Activated CD4-positive, alpha-beta T cell treated with anti-CD3 and anti-CD28 coated beads, Interleukin-10, Interleukin-2, amounts not matched to agents 100 ng/mL and 50 ng/mL, durations not matched to agents 16 hours and 8 hours (primary cell): ENCODE results near the gene ANXA2.

Source experiments
- DNase-seq: peaks from one replicate; pipeline ENCODE4 v3.0.0-alpha.2; 2020

ANXA2 gene

DNA sequence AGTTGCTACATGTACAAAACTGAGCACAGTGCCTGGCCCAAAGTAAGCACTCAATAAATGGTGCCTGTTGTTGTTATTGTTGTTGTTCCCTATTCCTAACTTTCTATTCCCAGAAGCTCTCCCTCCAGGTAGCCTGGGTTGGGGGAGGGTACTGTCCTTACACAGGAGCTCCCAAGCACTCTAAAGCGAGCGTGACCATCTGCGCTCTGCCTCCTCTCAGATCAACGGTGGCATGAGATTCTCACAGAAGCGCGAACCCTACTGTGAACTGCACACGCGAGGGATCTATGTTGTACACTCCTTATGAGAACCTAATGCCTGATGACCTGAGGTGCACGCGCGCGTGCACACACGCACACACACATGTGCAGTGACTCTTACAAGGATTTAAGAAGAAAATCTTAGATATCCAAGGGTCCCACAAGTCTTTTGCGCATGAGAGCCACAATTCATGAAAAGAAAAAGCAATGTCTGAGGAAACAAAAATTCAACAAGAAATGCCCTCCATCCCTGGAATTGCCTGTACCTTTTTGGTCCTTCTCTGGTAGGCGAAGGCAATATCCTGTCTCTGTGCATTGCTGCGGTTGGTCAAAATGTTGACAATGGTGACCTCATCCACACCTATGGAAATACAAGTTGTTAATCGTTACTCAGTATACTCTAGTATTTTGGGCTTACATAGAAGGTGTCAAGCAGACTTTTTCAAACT is 33.7 kb downstream of the ANXA2 start:
- no peak for DNase-seq

DNA sequence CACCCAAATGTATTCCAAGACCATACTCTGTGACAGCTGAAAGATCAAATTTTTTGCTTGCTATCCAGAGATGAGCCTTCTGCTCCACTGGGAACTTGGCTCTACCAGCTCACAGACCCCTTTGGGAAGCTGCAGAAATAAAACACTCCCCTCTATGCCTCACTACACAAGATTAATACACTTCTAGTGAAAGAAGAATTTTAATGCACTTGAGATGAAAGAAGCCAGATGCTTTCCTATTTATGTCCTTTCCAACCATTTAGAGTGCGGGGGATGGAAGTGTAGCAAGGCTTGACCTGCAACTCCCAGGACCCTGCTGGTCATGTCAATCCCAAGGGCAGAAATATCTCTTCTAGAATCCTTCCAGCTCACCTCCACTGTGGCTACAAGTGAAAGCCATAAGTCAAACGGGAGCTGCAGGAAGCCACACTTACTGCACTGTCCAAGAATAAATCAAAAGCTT is 34.7 kb downstream of the ANXA2 start:
- DNase-seq, result no peak

DNA sequence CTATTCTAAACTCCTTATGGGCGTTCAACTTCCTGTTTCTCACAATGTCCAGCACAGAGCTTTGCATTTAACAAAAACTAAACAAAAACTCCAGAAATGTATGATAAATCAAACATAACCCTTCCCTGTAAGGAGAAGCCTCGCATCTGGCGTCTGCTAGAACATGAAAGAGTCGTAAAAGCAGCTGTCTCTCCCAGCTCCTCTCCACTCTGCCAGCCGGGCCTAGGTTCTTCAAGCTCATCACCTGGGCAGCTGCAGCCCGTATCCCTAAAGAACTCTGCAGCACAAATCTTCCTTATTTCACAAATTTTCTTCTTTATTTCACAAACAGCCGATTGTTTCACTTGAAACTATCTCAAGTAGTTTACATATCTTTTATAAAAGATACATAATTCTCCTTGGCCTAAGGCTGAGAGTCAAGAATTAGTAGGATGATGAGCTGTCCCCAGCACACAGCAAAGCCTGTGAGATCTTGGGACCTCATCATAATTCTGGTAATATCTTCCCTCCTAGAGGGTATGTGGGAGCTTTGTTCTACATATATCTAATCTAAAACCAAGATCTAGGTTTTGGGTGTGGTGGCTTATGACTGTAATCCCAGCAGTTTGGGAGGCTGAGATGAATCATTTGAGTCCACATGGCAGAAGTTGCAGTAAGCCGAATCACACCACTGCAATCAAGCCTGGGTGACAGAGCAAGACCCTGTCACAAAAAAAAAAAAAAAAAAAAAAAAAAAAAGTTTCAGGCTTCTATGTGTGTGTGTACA is 35.3 kb downstream of the ANXA2 start:
- DNase-seq, result peak; percentile 93

DNA sequence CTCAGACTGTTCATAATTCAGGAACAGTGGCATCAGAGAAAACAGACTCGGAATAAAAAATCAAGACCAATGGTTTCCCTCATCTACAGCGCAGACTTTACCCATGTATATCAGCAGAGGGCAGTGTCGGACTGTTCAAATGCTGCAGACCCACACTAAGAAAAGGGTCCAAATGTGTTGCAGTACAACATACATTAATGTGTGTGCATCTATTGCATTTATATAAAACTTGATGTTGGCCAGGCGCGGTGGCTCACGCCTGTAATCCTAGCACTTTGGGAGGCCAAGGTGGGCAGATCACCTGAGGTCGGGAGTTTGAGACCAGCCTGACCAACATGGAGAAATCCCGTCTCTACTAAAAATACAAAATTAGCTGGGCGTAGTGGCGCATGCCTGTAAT is 38.0 kb downstream of the ANXA2 start:
- peak; percentile 60 for DNase-seq

DNA sequence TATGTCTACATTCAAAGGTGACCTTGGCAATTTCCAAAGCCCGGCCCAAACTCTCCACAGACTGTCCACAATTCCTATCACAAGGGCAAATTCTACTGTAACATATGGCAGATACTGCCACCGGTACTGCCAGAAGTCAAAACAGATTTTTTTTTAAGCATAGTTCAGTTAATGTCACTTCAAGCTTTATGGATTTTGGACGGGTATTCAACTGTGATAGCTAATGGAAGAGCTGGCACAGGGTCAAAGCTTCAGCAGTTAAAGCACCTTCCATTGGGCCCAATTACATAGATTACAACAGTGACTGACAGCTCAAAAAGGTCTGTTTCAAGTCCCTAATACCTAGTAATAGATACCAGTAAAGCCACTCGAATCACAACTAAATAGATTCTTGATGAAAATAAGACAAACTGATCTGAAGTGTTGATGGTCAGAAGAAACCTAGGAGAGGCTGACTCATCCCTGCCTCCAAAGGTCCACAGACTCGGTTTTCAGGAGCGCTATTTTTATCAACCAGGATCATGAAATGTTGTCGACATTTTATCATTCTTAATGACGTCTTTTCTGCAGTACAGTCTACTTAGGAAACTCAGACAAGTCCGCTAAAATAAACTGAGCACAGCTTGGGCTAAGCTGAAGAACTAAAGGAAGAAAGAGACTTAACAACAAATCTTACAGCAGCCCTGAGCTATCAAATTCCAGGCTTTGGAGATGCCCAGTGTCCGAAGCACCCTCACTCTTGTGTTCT is 38.7 kb downstream of the ANXA2 start:
- no peak for DNase-seq

DNA sequence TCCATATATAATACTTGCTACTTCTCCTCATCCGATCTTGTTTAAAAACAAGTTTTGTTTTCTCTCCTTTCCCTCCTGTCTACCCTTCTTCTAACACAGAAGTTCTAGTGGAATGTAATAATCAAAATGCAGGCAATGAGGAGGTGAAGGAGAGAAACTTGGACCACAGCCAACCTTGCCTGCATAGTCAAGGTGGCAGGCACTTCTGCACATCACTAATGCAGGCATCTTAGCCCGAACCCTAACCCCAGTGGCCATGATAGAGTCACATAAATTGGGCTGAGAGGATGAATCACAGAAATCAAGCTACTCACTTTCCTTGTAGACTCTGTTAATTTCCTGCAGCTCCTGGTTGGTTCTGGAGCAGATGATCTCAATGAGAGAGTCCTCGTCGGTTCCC is 41.0 kb downstream of the ANXA2 start:
- no peak for DNase-seq

DNA sequence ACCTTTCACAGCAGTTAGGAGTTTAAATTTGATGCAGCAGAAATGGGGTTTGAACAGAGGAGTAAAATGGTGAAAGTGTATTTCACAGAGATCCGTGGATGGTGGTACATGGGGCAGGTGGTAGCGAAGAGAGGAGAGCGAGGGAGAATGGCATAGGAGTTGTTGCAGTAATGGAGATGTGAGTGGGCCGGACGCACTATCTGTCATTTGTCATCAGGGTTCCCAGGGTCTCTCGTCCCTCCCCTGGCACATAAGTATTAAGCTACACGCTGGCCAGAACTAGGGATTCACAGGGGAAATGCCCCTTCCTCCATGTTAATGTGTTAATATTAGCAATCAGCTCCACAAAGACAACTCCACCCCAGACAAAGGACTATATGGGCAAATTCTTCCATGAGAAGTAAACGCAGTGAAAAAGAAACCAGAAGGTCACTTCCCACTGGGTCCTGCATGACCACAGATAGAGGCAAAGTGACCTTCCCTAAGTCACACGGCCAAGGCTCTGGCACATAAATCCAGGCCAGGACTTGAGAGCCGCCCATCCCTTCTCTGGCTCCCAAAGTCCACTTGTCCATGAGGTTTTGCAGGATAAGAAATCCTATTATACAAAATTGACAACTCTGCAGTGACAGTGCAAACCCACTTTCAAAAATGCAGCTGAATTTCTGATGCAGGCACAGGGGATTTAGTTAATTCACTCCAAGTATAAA is 42.5 kb downstream of the ANXA2 start:
- no peak for DNase-seq

DNA sequence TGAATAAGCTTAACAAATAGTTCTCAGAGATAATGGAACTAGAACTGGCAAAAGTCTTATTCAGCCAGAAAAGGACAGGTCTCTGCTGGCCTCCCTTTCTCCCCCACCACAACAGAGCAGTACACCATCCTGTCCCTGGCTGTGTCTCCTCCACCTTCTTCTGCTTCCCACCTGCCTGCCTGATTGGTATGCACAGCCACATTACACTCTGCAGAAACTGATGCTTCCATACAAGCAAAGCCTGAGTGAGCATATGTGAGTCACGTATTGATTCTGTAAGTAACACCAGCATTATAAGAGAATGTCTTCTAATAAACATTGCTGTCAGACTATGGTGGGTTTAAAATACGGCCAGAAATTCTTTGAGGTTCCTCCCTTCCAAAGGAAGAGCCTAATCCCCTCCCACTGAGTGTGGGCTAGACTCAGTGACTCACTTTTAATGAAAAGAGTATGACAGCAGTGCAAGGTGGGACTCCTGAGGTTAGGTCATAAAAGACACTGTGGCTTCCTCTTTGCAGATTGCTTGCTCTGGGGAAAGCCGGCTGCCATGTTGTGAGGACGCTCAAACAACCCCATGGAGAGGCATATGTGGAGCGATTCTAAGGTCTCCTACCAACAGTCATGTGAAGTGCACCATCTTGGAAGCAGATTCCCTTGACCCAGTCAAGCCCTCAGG is 44.4 kb downstream of the ANXA2 start:
- no peak for DNase-seq

DNA sequence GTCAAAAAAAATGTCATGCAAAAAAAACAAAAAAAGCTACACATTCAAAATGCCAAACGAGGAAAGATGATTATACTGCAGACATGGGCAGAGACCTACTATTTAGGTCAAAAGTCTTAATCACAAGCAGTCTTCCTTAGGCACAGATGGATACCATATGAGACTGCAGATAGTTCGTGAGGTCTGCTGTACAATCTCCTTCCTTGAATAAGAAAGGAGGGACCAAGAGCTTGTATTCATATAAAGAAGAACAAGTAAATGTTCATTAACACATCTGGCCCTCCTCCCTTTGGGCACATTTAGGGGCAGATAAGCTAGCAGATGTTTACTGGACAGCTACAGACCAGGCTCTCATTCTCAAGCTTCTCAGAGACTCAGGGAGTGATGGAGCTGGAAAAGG is 45.3 kb downstream of the ANXA2 start:
- no peak for DNase-seq

DNA sequence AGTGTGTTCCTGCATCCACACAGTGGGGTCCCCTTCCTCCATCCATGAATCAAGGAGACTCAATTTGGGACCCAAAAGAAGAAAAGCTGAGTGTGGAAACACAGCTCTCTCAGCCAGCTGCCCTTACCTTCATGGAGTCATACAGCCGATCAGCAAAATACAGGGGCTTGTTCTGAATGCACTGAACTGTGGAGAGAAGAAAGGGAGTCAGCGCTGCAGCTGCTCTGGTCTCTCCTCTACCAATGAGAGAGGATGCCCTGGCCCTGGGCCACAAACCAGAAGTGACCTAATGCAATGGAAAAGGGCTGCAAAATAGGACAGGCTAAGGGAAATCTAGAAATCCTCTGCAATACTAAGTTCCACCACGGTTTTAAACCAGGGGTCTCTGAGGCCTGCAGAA is 46.7 kb downstream of the ANXA2 start:
- DNase-seq, result no peak

DNA sequence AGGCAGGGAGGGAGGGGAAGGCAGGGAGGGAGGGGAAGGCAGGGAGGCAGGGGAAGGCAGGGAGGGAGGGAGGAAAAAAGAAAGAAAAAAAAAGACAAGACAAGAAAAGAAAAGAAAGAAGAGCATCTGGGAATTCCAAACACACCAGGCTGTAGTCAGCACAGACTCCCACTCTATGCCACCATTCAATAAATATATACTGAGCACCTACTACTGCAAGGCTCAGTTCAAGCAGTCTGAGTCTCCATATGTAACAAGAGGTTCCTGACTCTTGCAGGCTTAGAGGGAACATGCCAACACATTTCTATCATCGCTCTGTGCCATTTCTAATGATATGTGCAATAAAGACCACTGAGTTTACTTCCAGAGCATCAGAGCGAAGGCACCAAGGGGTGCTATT is 47.7 kb downstream of the ANXA2 start:
- DNase-seq, result no peak

DNA sequence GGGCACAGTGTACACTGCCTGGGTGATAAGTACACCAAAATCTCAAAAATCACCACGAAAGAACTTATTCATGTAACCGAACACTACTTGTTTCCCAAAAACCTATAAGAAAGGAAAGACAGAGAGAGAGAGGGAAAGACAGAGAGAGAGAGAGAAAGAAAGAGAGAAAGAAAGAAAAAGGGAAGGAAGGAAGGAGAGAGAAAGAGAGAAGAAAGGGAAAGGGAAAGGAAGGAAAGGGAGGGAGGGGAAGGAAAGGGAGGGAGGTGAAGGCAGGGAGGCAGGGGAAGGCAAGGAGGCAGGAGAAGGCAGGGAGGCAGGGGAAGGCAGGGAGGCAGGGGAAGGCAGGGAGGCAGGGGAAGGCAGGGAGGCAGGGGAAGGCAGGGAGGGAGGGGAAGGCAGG is 48.2 kb downstream of the ANXA2 start:
- DNase-seq, result no peak

DNA sequence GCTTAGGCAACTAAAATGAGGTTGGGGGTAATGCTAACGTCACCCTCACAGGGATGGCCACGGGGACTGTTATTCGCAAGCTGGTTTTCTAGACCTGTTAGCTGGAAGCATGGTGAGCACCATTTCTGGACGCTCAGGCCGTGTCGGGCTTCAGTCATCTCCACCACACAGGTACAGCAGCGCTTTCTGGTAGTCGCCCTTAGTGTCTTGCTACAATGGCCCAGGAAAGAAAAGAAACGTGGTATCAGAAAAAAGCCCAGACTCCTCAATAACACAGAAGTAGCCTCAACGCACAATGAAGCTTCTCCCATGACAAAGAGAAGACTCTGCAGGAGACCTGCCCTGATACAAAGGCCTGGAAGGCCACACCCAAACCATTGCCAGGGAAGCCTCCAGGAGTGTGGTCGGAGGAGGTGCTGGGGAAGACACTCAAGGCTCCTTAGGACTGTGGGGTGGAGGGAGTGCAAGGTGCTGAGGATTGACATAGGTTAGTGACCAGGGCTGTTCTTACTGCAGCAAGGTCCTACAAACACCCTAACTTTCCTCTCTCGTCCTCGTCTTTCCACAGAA is 50.2 kb downstream of the ANXA2 start:
- no peak for DNase-seq

DNA sequence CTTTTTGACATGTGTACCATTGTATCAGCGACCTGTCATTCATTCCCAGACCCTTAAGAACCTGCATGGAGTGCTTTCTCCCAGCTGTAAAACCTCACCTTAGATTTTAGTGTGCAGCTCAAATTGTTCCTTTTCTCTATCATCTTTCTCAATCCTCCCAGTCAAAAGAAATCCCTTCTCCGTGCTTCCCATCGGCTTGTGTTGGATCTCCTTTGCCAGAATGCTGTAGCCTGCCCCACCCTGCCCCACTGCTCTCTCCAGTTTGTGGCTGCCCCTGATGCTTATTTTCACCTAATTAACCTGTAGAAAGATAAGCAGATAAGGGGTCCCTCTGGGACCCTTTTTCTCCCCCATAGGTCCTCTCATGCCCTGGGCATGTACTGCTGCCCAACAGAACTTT is 51.1 kb downstream of the ANXA2 start:
- no peak for DNase-seq

DNA sequence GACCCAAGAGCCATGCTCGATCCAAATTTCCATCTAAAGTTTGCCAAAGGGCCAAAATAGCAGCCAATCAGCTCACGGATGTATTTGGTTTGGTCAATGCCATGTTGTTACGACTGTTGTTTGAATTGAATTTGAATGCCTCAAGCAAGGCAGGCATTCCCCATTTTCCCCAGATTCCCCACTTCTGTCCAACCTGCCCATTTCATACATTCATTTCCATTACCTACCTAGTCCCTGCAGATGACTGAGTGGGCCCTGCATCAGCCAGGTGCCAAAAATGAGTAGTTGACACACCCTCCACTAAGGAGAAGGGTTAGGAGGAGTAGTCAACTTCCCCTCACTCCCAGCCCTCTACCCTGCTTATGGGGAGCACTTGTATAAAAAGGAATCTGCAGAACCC is 51.7 kb downstream of the ANXA2 start:
- DNase-seq, result no peak

DNA sequence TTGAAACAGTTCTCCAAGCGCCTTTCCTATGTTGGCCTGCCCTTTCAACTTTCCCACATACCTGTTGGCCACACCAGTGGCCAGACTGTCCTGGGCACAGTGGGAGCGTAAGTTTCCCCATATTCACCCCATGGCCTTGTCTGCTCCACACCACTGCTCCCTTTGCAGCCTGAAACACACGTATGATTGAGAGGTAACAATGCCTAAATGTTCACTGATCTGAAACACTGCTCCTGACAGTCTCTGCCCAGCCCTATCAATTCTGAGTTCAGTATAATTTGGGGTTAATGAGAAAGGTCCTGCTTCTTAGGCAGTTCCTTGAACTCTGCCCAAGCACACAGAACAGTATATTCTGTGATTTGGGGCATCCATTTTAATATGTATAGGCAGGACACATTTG is 52.2 kb downstream of the ANXA2 start:
- no peak for DNase-seq

DNA sequence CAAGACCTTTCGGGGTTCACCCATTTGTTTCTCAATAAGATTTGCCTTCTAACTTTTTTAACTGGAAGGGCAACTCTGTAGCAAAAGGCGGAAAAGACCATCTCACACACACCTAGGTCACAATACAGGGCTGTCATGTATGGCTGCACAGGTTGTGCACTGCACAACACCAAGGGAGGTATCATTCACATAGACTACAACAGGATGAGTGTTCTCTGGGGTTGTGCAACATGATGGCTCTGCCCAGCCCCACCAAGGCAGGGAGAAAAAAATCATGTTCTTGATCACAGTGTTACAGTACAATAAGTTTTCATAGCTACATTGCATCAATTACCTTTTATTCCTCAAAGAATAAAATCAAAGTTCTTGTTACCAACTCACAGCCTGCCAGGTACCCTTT is 52.8 kb downstream of the ANXA2 start:
- no peak for DNase-seq

DNA sequence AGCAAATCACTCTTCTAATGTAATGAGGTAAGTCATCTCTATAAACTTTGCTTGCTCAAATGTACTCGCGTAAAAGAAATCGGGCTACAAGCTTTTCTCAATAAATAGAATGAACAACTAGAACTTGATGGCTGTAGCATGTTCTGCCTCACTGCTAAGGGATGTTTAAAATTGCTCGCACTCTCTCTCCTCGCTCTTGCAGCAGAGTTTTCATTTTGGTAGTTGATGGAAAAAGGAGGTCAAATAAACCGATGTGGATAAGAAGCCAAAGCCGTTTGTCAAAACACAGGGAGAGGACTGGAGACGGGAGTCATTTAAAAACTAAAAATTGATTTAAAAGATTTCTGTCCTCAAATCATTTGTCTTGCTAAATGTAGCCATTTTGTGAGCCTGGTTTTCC is 53.3 kb downstream of the ANXA2 start:
- DNase-seq, result no peak

DNA sequence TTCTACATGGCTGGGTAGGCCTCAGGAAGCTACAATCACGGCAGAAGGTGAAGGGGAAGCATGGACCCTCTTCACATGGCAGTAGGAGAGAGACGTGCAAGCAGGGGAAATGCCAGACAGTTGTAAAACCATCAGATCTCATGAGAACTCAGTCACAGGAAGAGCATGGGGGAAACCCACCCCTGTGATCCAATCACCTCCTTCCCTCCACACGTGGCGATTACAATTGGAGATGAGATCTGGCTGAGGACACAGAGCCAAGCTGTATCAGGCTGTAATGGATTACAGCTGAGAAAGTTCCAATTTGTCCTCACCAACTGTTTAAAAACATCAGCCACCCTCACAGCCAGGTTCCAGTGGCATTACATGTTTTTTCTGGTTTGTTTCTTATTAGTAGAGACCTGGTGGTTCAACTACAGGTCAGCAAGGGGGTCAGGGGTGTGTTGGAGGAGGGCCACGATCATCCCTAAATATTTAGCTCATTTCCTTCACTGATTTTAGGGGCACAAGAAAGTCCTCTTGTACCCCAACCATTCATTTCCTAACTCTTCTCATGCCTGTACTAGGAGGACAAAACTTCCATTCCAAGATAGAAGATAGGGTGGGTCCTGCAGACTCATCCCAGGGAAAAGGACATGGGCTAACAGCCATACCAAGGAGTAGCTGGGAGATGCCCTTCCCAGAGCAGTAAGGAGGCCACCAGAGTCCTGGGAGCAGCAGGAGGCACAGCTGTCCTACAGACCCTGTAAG is 54.4 kb downstream of the ANXA2 start:
- DNase-seq, result no peak

DNA sequence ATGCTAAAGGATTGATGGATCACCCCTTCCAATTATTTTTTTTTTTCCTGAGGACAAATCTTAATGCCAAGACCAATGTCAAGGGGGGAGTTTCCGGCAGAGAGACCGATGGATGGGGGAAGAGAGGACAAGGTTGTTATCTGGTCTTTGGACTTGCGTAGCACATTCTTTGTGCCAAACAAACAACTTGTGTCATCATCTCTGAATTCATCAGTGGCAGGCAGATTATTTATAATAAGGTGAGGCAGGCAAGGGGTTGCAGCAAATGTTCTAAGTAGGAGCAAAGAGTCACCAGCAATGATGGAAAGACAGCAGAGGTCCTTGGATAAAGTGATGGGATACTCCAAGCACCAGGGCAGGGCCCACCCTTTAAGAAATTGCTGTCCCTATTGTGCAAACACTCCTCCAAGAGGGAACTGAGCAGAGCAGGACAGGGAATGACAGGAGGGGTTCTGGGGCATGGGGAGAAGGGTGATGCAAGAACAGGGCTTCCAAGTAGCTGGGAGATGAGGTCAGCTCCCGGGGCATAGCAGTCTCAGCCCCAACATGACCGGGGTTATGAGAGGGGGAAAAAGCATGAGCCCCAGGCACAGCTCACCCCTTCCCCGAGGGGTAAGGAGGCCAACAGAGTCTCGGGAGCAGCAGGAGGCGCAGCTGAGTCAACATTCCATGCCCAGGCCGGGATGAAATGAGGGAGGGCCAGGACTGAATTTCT is 57.4 kb downstream of the ANXA2 start:
- DNase-seq, result no peak

DNA sequence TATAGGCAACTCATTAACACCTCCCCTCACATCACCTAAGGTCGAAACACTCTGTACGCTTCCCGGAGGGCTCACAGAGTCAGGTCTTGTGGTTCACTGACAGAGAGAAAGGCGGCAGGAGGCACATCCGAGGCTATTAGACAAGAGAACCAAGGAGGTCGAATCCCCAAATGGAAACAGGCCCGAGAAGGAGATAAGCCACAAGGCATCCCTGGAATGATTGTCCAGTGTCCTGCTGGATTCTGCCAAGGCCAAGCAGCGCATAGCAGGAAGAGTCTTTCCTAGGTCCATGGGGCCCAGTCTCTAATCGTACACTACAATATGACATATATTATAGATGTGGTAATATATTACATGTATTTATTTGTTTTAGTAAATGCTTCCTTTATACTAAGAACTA is 58.5 kb downstream of the ANXA2 start:
- no peak for DNase-seq
